ENCODE measurements around the gene SP5. TPM values are rescaled to one million over a fixed set of nuclear protein-coding genes. Genes with fewer than 3 reads are reported as not detected.

SP5 gene
- total RNA-seq, 1 experiment from 2014 or later: 1.7 TPM

- TF ChIP-seq AR (CRISPR knock-in tag; IDR thresholded peaks at IDR 0.05): no peak
- TF ChIP-seq ZNF219 (CRISPR knock-in tag; IDR thresholded peaks at IDR 0.05; ENCODE audit: borderline replicate concordance): no peak
- peak; percentile 69 for ATAC-seq
- Mint-ChIP-seq H3K36me3 (peaks cover 9% of the 10 kb centered on the region), H3K4me1 (peaks cover 29% of the 10 kb centered on the region), H3K27me3 (ENCODE audit: low read depth) (peaks cover 35% of the 10 kb centered on the region), H3K27ac (no peak overlapping the region), H3K9me3 (peaks cover 16% of the 10 kb centered on the region), H3K4me3 (no peak overlapping the region)
- ChIA-PET POLR2A (no interaction called here), CTCF (interaction anchor here (0.7 kb wide), 1 partner anchor 174 kb away, joined by 4 read pairs; no protein-coding TSS in a partner anchor)
- no peak for DNase-seq (ENCODE audit: low spot score)
These were observed 11.2 kb upstream of the SP5 start for GRCh38 chr2:170703776-170704476.

GRCh38 chr2:170707821-170708795 lies 7.0 kb upstream of the SP5 start:
- TF ChIP-seq MAX (CRISPR knock-in tag; IDR thresholded peaks at IDR 0.05) (peak; percentile 30; the same call in 1 of the 2 replicates), ZSCAN18 (CRISPR knock-in tag; IDR thresholded peaks at IDR 0.05) (no peak)
- Mint-ChIP-seq H3K9me3 (peaks cover 8% of the 10 kb centered on the region), H3K4me3 (no peak overlapping the region), H3K36me3 (peaks cover 4% of the 10 kb centered on the region), H3K27me3 (ENCODE audit: low read depth) (peaks cover 74% of the 10 kb centered on the region), H3K4me1 (peaks cover 52% of the 10 kb centered on the region), H3K27ac (no peak overlapping the region)
- CTCF ChIA-PET: interaction anchor here (0.6 to 2.2 kb wide), 3 partner anchors 106 to 112 kb away, joined by 4 to 5 read pairs (median 5); no protein-coding TSS in a partner anchor
- no peak; the same call in 1 of the 2 replicates for ATAC-seq
- POLR2A ChIA-PET: no interaction called here
- no peak for DNase-seq (ENCODE audit: low spot score)

- Mint-ChIP-seq H3K27ac (no peak overlapping the region), H3K36me3 (peaks cover 2% of the 10 kb centered on the region; the same call in 1 of the 2 replicates), H3K4me1 (peaks cover 50% of the 10 kb centered on the region), H3K9me3 (no peaks in the 10 kb centered on the region), H3K4me3 (no peak overlapping the region), H3K27me3 (ENCODE audit: low read depth) (peaks cover 94% of the 10 kb centered on the region)
- ChIA-PET POLR2A (no interaction called here), CTCF (interaction anchor here (1.2 to 7.4 kb wide), 3 partner anchors 30 to 302 kb away, joined by 4 to 92 read pairs (median 20); partner anchors contain the start of gene GAD1)
- no peak for DNase-seq (ENCODE audit: low spot score)
- TF ChIP-seq GABPB1 (CRISPR knock-in tag; IDR thresholded peaks at IDR 0.05) (peak; percentile 25; the same call in 1 of the 2 replicates), MYBL2 (CRISPR knock-in tag; IDR thresholded peaks at IDR 0.05) (no peak)
- ATAC-seq: no peak
These were observed 4.5 kb upstream of the SP5 start for GRCh38 chr2:170710609-170710979.

GRCh38 chr2:170711196-170711773 lies 3.9 kb upstream of the SP5 start:
- Mint-ChIP-seq H3K27me3 (ENCODE audit: low read depth) (peaks cover 100% of the 10 kb centered on the region), H3K27ac (no peak overlapping the region), H3K4me1 (peaks cover 51% of the 10 kb centered on the region), H3K36me3 (peaks cover 2% of the 10 kb centered on the region; the same call in 1 of the 2 replicates), H3K9me3 (no peaks in the 10 kb centered on the region), H3K4me3 (peak overlapping the region; percentile 69)
- DNase-seq (ENCODE audit: low spot score) (no peak), ATAC-seq (no peak)
- ChIA-PET POLR2A (interaction anchor here (0.8 kb wide), 1 partner anchor 299 kb away, joined by 3 read pairs; no protein-coding TSS in a partner anchor), CTCF (interaction anchor here (1.1 to 7.4 kb wide), 6 partner anchors 10 to 350 kb away, joined by 3 to 92 read pairs (median 4); partner anchors contain the start of gene GAD1)
- TF ChIP-seq ETV6 (CRISPR knock-in tag; IDR thresholded peaks at IDR 0.05) (peak; percentile 6; the same call in 1 of the 2 replicates), ZBTB43 (CRISPR knock-in tag; IDR thresholded peaks at IDR 0.05) (no peak)

All from WTC11 (cell line).